Suppressor macrophage treated with lipopolysaccharide for 4 hours (primary cell): ENCODE measurements around the gene RPP30.
"Not testable (repeated sequence)": the region's sequence is repeated elsewhere in the genome, so short reads cannot be mapped to it uniquely, and the experiment has no call there.

Experiments
- DNase-seq: peaks from one replicate; pipeline ENCODE4 v3.0.0-alpha.2; 2020

The RPP30 gene

DNA sequence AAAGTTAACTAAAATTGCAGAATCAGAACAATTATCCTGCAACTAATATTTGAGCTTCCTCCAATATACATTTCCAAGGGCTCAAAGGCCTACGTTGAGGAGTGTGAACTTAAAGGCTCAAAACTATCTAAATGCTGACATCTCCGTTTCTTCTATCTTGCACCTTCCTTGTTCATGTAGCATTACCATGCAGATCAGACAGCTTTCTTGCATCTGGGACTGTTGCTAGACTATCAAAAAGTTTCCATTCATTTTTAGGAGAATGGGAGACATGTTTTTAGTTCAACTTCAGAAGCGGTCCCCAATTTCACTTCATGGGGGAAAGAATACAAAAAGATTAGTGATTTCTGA, 46.2 kb downstream of the RPP30 start:
- DNase-seq, result no peak

DNA sequence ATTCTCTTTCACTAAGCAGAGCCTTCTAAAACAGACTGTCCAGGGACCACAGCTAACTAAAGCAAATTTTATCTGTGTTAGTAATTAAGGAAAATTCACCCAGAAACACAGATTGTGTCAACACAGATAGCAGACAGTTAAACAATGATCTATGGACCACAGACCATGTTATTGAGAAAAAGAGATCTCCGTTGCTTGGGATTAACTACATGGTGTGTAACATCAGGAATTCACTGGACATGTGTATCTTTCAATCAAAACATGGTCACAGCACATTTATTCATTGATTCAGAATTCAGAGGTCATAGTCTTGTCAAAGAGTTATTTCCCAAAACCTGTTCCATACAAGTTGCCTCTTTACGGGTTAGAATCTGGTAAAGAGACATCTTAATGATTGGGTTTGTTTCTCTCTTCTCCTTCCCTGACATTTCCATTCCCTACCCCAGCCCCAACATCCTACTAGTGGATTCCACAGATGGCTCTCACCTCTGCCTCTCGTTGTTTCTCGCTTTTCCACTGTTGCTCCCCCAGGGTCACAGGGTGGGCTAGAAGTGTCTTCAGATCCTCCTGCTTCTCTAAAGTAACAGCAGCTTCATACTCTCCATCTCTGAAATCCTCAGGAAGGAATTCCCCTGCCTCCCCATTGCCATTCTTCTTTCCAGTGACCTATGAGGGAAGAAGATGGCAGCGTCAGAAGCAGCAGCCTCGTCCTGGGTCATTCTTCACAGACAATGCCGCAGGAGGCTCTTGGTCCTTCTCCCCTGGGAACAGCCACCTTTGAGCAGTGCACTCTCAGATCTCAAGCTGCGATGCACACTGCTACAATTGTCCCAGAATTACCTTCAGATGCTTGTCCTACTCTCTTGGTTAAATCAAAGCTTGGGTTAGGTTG, 48.2 kb downstream of the RPP30 start:
- no peak for DNase-seq

DNA sequence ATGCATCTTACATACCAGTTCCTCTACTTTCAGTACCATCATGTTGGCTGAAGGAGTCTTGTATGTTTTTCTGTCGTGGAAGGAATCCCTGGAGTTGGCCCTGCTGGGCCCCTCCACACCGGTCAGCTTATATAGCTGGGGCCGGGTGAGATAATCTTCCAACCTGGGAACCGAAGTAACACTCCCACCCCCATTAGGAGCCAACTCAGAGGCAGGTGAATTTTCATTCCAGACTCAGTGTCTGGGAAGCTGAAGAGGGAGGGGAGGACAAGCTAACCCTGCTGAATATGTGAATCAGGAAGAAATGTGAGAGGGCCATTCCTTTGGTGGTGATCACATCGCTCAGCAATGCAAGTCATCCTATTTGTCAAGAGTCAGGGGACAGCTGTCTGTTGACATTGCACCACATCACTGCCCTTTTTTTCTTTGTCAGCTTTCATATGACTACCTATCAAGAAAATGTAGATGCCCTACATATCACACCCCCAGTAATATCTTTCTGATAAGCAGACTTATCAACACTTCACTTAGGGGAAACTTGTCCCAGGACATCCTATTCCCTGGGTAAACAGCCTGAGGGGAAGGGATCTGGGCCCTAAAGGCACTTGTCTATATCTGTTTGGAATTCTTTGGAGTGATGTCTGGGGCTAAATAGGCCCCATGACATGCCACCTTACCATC, 49.4 kb downstream of the RPP30 start, which contains the start of gene ANKRD1:
Gene ANKRD1, minus strand, starts transcription at position 102 of the 681 bp plus-strand sequence. Its CDS starts 60 bp downstream, at position 42.
- DNase-seq, result peak; percentile 35

DNA sequence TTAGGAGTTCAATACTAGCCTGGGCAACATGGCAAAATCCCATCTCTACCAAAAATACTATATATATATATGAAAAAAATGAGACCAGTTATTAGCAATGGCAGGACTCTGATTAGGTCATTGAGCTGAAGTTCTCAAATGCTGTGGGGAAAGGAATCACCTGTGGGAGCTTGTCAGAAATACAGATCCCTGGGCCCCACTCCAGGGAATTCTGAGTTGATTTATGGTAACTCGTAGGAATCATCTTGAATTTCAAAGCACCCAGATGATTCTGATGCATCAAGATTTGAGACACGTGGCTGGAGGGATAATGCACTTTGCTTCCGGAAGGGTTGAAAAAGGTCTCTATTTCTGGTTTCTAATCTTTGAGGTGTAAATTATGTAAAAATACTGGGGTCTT, 50.1 kb downstream of the RPP30 start:
- no peak for DNase-seq

DNA sequence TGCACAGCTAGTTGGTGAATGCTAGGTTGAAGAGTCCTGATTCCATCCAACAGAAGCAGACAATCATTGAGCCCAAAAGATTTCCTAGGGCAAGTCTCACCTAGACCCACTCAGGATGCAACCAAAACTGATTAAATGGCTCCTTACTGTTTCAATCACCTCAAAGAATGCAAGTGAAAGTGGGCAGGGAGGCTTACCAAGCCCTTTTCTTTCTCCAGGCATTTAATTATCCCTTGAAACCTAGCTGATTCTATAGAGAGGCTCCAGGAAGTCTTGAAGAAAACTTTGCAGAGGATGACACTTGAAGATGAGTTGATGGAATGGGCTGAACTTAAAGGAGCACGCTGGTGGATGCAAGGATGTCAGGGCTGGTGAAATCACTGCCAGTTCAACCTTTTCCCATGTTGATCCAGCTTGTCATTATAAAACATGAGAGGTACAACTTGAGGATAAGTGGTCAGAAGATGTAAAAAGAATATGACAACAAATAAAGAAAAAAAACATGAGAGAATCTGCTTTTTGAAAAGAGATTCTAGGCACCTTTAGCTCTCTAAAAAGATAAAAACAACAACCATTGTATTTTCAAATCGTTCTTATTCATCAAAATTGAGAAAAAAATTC, 51.4 kb downstream of the RPP30 start:
- no peak for DNase-seq

DNA sequence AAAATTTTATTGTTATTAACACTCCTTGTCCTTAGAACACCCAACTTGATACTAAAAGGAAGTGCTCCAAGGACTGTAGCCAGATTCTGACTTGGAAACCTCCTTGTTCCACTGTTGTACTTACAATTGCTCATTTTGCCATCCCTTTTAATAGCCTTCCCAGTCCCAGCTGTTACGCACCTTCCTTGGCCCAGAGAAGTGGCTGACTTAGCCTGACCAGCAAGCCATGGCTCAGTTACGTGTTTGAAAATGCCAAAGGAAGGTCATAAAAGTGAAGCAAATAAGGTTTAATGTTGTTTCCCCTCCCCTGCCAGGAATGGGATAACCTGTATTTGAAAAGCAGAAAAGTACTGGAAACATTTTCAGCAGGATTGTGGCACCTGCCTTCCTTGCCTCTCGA, 52.8 kb downstream of the RPP30 start:
- DNase-seq, result no peak

DNA sequence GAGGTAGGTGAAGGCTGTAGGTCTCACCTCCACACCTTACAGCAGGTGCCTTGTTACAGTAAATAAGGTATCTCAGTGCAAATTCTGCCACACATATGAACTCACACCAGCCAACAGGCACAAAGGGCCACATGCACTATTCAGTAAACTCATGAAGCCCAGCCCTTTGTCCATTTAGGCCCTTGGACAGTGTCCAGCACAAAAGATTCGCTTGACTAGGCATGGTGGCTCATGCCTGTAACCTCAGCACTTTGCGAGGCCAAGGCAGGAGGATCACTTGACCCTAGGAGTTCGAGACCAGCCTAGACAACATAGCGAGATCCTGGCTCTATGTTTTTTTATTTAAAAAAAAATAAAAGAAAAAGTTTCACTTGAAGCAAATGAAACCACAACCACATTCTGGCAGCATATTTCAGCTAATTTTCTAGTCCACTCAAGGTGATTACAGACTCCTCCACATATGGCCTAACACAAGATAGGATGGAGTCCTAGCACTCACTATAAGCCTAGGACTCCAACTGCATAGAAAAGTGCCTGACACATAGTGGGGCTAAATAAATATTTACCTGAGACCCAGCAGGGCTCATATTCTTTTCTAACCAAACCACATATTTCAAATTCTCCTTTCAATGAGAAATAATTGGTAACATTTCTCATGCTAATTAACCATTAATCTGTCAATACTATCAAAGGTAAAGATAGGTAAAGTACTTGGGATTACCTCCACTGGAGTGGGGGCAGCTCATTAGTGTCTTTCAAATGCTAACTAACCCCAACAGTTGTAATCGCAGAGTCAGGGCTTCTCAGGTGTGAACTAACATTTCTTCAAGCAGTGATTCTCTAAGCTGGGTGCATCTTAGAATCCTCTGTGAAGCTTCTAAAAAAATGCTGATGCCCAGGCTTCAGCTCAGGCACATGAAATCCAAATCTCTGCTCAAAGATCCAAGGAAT, 53.6 kb downstream of the RPP30 start:
- DNase-seq, result no peak

DNA sequence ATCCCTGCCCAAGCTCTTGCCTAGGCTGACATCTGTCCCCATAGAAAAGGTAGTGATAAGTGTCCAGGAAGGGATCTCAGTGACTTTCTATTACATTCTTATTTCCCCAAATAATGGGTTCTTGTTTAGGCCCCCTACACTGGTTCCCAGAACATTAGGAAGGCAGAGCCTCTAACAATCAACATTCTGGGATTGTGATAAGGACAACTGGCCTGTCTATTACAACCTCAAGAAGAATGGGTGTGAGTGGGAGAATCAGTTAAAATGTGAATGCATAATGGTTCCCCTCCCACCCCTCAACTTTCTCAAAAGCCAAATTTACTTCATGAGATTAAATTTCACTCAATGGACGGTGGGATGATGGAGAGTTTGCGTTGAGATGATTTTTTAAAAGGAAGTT, 55.5 kb downstream of the RPP30 start:
- no peak for DNase-seq

DNA sequence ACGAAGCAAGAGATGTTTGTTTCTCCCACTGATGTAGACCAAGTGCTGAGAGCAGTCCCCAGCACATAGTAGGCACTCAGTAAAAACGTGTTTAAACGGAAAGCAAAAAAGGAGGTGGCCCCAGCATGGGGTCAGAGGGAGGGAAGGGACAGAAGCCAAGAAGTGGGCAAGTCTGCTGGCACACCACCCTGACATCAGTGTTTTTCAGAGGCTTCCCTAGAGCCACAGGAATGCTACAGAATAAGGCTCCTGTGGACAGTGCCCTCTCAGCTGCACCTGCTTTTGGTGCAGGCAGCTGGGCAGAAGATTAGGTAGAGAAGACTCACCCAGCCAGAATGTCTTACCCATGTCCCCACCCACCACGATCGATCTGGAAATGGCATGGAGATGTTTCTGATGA, 57.4 kb downstream of the RPP30 start:
- DNase-seq, result no peak

DNA sequence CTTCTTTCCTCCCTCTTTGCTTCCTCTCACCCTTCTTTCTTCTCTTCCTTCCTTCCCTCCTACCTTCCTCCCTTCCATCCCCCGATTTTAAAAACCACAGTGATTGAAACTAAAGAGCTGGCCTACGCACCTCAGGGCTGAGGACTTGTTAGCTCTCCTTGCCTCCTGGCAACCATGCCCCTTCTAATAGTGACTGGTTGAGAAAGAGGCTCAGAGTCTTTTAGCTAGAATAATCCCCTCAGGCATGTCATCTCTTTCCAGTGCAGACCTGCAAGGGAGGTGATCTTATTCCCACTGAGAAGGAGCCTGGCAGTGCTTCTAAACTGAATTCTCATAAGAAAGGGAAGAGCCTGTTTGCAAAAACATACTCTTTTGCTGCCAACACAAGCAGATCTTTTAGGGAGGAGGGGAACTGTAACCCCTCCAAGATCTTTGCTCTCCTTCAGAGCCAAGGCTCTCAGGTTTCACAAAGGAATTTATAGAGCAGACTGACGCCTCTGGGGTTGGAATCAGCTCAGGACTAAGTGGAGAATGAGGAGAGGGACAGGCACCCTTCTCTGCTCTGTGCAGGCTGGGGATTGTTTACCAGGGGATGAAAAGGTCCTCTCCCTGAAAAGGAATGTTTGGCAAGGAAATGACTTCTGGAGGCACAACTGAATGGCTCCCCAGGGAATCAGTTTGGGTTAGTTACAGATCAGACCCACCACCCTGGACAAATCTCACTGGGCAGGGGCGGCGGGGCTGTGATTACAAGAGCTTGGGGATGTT, 58.5 kb downstream of the RPP30 start:
- DNase-seq, result no peak

DNA sequence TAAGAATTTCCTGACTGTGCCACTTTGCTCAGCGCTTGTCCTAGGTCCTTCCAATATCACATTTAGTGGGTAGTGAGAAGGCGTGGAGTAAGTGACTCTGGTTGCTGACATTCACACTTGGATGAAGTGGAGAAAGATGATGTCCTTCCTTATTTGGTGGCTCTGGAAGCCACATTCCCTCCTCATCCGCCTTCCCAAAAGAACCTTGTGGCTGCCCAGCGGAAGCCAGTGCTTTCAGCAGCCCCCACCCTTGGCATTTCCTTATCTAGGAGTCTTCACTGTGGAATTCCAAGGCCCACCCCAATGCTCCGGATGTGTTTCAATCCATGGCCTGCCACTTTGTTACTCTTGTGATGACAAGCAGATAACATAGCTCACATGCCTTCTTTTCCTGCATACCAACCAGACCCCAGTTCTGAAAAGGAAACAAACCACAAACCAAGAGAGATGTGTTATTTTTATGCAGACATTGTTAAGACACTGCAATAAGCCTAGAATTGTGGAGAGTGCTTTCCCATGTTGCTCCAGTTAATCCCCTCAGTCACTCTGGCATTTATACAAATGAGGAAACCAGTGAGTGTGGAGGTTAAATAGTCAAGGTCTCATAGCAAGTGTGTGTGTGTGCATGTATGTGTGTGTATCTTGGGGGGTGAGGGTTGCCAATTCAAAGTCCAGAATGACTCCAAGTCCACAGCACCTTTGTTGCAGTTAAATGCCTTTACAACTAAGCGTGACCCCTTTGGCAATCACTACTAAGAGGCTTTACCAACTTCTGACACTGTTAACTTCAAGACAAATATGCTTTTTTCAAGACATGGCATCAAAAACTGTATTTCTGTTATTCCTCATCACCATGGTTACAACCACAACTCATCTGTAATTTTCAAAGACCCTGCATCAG, 59.4 kb downstream of the RPP30 start:
- no peak for DNase-seq

DNA sequence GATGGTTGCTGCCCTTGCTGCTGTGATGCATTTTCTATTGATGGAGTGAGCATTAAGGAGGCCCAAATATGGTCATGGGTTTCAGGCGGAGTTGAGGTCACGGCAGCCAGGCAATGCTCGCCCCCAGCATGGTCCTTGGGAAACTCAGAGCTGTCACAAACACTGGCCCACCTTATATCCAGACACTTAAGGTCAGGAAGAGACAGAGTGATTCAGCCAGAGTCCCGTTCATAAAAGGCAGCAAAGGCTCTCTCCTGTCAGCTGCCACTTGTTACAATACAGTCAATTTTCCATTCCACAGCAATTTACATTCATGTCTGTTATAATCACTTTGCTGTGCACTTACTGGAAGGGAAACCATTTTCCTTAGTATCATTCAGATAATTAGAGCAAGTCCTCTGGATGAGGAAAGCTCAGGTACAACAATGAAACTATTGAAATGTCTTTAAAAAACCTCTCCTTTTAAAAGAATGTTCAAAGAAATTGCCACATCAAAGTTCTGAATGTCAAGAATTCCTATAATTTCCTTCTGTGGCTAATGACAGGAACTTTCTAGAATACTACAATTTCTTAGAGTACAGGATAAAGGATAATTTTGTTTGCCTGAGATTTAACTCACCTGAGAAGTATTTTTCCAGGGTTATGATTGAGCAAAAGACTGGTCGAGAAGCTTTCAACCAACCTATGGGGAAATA, 64.0 kb downstream of the RPP30 start:
- no peak for DNase-seq

DNA sequence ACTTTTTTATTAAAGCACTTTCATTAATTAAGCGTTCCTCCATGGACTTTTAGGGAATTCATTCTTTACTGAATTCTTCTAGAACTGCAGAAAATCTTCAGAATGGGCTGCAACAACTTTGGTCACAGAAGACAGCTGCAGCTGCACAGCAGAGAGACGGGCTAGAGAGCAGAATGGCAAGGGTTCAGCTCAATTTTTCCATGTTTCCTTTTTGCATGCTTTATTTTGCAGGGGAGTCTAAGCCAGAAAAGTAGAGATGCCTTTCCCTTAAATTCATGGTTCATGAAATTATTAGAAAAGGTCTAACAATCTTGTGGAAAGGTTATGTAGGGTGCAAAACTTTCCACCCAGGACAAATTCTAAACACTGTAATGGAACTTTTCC, 64.5 kb downstream of the RPP30 start:
- no peak for DNase-seq

DNA sequence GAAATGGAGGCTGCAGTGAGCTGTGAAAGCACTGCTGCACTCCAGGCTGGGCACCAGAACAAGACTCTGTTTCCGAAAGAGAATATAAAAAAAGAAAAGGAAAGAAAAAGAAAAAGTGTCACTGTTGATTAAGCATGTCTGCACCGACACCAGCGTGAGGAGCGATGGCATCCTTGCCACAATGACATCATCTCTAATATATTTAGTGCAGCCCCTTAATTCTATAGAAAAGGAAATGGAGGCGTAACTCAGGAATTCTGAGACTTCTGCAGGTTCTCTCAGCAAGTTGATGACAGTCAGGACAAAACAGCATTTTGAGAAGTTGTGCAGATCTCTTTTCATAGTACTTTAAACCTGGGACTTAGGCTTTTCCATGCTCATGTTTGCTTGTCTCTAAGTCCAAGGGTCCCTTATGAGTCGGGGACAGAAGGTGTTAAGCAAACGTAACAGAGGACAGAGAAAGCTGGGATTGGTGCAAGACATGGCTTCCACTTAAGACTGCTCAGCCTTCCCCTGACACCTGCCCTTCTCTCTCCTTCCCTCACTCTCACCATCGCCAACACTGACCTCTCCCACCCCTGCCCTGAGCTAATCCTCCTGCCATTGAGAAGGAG, 66.0 kb downstream of the RPP30 start:
- DNase-seq, result no peak

DNA sequence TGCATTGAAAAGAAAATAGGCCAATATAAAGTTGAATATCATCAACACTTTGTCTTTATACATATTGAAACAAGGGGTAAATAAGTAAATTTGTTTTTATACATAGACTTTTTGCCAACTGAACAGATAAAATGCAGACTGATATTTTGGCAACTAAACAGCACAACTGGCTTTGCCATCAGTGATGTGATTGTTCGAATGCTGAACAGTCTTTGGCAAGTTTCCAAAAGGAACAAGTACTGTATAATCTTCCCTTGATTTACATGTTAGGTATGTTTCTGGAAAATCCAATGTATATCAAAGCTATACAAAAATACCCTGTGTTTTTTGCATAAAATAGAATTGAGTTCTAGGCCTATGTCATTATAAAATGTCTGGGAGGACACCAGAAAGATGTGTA, 67.3 kb downstream of the RPP30 start:
- no peak for DNase-seq

DNA sequence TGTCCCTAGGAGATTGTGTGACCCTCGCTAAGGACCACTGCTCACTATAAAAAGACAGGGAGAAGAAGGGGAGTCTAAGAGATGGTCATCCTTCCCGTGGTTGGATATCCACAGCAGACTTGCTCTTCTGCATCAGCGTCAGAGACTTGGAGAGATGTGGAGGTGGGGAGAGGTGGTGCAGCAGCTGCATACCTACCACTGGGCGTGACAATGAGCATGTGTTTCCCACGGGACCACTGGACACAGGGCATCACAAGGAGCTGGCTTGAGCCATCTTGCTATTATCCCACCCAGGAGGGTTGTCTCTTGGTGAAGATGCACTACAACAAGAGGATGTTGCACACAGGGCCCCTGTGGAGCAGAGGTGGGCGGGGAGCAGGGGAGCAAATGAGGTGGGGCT, 67.9 kb downstream of the RPP30 start:
- DNase-seq, result no peak

DNA sequence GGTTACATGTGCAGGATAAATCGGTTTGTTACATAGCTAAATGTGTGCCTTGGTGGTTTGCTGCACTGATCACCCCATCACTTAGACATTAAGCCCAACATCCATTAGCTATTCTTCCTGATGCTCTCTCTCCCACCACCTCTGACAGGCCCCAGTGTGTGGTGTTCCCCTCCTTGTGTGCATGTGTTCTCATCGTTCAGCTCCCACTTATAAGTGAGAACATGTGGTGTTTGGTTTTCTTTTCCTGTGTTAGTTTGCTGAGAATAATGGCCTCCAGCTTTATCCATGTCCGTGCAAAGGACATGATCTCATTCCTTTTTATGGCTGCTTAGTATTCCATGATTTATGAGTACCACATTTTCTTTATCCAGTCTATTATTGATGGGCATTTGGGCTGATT, 71.2 kb downstream of the RPP30 start:
- DNase-seq, result not testable (repeated sequence)

DNA sequence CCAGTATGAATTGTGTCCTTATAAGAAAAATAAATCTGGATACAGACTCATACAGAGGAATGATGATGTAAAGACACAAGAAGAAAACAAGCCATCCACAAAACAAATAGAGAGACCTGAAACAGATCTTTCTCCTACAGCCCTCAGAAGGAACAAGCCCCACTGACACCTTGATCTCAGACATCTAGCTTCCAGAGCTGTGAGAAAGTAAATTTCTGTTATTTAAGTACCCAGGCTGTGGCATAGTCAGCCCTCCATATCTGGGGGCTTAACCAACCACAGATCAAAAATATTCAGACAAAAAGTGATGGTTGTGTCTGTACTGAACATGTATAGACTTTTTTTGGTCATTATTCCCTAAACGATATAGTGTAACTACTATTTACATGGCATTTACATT, 73.0 kb downstream of the RPP30 start:
- no peak for DNase-seq

DNA sequence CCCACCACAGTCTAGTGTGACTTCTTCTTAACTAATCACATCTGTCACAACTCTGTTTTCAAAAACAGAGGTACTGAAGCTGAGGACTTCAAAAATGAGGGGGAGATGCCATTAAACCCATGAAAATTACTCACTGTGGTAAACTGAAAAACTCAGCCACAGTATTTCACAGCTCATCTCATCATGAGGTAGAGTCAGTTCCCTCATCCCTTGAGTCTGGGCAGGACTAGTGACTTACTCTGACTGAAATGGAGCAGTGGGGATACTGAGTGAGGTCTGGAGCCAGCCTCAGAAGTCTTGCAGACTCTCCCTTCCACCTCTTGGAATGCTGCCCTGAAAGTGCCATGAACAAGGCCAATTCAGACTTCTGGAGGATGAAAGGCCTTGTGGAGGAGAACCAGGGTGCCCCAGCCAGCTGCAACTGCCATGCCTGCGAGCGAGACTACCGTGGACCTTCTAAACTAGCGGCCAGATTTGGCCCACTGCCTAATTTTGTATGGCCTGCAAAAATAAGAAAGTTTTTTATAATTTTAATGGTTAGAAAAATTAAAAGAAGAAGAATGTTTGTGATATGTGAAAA, 73.8 kb downstream of the RPP30 start:
- no peak for DNase-seq
